Activated T-cell treated with anti-CD3 and anti-CD28 coated beads, Interleukin-2, amount 50 U/mL, for 24 hours (primary cell): ENCODE results near the gene LDLRAD4.

Experiments
- DNase-seq: peaks from one replicate; pipeline ENCODE4 v3.0.0-alpha.2; 2020
- H3K27ac Mint-ChIP-seq: 2 replicates; pipeline ENCODE4 v1.8.0; 2020; ENCODE audit warnings: mild to moderate bottlenecking, mixed read lengths
- H3K27me3 Mint-ChIP-seq: 2 replicates; pipeline ENCODE4 v1.8.0; 2020; ENCODE audit warnings: mixed read lengths
- H3K36me3 Mint-ChIP-seq: 2 replicates; pipeline ENCODE4 v1.8.0; 2020; ENCODE audit warnings: low read depth, mixed read lengths
- H3K4me1 Mint-ChIP-seq: 2 replicates; pipeline ENCODE4 v1.8.0; 2020; ENCODE audit warnings: low read depth, mixed read lengths
- H3K4me3 Mint-ChIP-seq: 2 replicates; pipeline ENCODE4 v1.8.0; 2020; ENCODE audit warnings: mild to moderate bottlenecking, moderate library complexity, mixed read lengths
- H3K9me3 Mint-ChIP-seq: 2 replicates; pipeline ENCODE4 v1.8.0; 2020; ENCODE audit warnings: mixed read lengths

The LDLRAD4 gene

DNA sequence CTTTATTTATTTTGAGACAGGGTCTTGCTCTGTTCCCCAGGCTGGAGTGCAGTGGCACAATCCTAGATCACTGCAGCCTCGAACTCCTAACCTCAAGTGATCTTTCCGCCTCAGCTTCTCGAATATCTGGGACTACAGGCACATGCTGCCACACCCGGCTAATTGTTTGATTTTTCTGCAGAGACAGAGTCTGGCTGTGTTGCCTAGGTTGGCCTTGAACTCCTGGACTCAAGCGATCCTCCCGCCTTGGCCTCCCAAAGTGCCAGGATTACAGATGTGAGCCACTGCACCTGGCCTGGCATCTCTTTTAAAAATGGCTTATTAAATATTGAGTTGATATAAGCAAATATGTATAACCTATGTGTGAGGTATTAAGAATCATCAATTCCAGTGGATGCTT, 298.3 kb downstream of the LDLRAD4 start:
- Mint-ChIP-seq H3K27me3 (no peaks in the 10 kb centered on the region), H3K36me3 (peaks cover 45% of the 10 kb centered on the region), H3K4me1 (peaks cover 25% of the 10 kb centered on the region), H3K9me3 (peaks cover 3% of the 10 kb centered on the region), H3K4me3 (no peak overlapping the region), H3K27ac (no peak overlapping the region)
- DNase-seq, result no peak

DNA sequence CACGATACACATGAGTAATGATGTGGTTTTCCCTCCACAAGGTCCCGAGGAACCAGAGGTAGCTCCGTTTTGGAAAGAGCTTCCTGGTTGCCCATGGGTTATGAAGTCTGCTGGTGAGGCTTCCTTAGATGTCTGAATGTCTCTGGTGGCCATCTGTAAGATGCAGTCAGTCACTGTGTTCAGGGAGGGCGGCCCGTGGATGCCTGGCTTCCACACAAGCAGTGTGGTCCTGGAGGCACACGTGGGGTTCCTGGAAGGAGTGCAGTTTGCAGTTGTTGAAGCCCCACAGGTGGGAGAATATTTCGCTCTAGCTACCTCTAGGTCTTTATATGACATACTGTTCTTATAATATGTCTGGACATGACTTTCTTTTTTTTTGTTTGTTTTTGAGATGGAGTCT, 298.8 kb downstream of the LDLRAD4 start:
- peaks cover 3% of the 10 kb centered on the region for H3K9me3 Mint-ChIP-seq
- H3K27me3 Mint-ChIP-seq, result no peaks in the 10 kb centered on the region
- peaks cover 20% of the 10 kb centered on the region for H3K4me1 Mint-ChIP-seq
- peaks cover 45% of the 10 kb centered on the region for H3K36me3 Mint-ChIP-seq
- H3K4me3 Mint-ChIP-seq, result no peak overlapping the region
- H3K27ac Mint-ChIP-seq, result no peak overlapping the region
- DNase-seq, result no peak

DNA sequence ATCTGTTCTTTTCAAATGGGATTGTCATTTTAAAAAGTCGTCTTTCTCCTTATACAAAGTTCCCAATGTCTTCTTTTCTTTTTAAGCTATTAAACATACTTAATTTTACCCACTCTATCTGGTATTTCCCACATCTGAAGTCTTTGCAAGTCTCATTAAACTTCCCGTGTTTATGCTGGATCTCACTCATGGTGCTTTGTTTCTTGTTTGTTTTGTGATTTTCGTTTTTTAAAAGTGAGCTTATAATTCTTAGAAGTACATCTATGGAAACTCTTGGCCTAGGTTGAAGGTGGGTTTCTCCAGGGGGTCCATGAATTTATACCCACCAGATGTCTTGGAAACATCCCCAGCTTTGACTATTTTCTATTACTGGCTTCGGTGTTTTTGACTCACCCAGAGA, 299.8 kb downstream of the LDLRAD4 start:
- H3K27ac Mint-ChIP-seq, result no peak overlapping the region
- no peaks in the 10 kb centered on the region for H3K27me3 Mint-ChIP-seq
- DNase-seq, result no peak
- H3K36me3 Mint-ChIP-seq, result peaks cover 44% of the 10 kb centered on the region
- H3K4me1 Mint-ChIP-seq, result peaks cover 10% of the 10 kb centered on the region
- no peak overlapping the region for H3K4me3 Mint-ChIP-seq
- peaks cover 3% of the 10 kb centered on the region for H3K9me3 Mint-ChIP-seq

DNA sequence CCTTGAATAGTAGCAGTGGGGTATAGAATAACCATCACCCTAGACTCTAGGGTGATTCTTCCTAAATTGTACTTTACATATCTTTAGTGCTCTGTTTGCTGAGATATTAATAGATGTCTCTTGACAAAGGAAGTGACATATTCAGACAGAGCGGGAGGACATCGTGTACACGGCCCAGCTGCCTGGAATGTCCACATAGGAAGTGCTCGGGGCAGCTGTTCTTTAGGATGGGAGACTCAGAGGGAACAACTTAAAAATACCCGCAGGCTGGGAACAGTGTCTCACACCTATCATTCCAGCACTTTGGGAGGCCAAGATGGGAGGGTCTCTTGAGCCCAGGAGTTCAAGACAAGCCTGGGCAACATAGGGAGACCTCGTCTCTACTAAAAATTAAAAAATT, 301.7 kb downstream of the LDLRAD4 start:
- Mint-ChIP-seq H3K36me3 (peaks cover 41% of the 10 kb centered on the region), H3K27ac (peak overlapping the region; percentile 16)

GRCh38 chr18:13520741-13521140, 302.2 kb downstream of the LDLRAD4 start:
- peaks cover 3% of the 10 kb centered on the region for H3K9me3 Mint-ChIP-seq
- no peaks in the 10 kb centered on the region for H3K27me3 Mint-ChIP-seq
- no peak overlapping the region for H3K27ac Mint-ChIP-seq
- DNase-seq, result no peak
- H3K4me1 Mint-ChIP-seq, result peaks cover 22% of the 10 kb centered on the region
- no peak overlapping the region for H3K4me3 Mint-ChIP-seq
- peaks cover 40% of the 10 kb centered on the region for H3K36me3 Mint-ChIP-seq

More for the DNA sequence above, 301.7 kb downstream of the LDLRAD4 start:
- no peak for DNase-seq
- peaks cover 22% of the 10 kb centered on the region for H3K4me1 Mint-ChIP-seq
- peaks cover 3% of the 10 kb centered on the region for H3K9me3 Mint-ChIP-seq
- H3K27me3 Mint-ChIP-seq, result no peaks in the 10 kb centered on the region
- no peak overlapping the region for H3K4me3 Mint-ChIP-seq

DNA sequence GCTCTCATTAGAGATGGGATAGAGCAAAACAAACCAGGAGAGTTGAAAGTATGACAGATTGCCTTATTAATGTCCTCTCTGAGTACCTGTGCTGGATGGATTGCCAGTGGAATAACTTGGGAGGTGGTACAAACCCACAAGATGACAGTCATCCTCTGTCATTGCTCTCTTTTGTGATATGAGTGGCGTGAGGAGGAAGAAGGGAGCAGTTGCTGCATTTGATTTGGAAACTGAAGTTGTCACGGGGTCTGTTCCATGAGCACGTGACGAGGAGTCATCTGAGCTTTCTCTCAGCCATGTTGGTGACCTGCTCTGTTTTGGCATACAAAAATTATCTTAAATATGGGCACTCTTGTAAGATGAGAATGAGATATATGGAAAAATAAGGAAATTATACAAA, 302.9 kb downstream of the LDLRAD4 start:
- H3K27ac Mint-ChIP-seq, result peak overlapping the region; percentile 19
- DNase-seq, result no peak

DNA sequence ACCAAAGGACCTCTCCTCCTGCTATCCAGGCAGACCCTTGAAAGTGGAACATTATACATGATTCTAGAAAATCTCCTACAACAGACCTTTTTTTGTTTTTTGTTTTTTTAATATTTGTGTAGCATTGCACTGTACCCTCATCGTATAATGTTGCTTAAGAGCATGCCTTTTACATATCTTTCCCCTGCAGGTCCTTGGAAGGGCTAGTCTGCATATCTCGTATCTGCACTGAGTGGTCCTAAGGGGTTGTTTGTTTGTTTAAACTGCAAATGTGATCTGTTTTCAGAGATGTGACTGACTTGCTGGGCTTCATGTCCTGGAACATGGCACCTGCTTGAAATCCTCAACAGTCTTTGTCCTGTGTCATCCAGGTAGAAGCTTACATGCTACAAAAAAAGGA, 303.7 kb downstream of the LDLRAD4 start:
- H3K4me1 Mint-ChIP-seq, result peaks cover 34% of the 10 kb centered on the region
- no peak for DNase-seq
- H3K27ac Mint-ChIP-seq, result no peak overlapping the region
- H3K4me3 Mint-ChIP-seq, result no peak overlapping the region
- peaks cover 3% of the 10 kb centered on the region for H3K9me3 Mint-ChIP-seq
- no peaks in the 10 kb centered on the region for H3K27me3 Mint-ChIP-seq
- H3K36me3 Mint-ChIP-seq, result peaks cover 27% of the 10 kb centered on the region

More for the DNA sequence above, 302.9 kb downstream of the LDLRAD4 start:
- Mint-ChIP-seq H3K9me3 (peaks cover 3% of the 10 kb centered on the region), H3K27me3 (no peaks in the 10 kb centered on the region), H3K36me3 (peaks cover 35% of the 10 kb centered on the region), H3K4me3 (no peak overlapping the region), H3K4me1 (peaks cover 27% of the 10 kb centered on the region)

GRCh38 chr18:13522861-13523660, 304.5 kb downstream of the LDLRAD4 start:
- peaks cover 33% of the 10 kb centered on the region for H3K4me1 Mint-ChIP-seq
- peaks cover 1% of the 10 kb centered on the region for H3K9me3 Mint-ChIP-seq
- DNase-seq, result no peak
- no peaks in the 10 kb centered on the region for H3K27me3 Mint-ChIP-seq
- no peak overlapping the region for H3K27ac Mint-ChIP-seq
- peaks cover 23% of the 10 kb centered on the region for H3K36me3 Mint-ChIP-seq
- no peak overlapping the region for H3K4me3 Mint-ChIP-seq

DNA sequence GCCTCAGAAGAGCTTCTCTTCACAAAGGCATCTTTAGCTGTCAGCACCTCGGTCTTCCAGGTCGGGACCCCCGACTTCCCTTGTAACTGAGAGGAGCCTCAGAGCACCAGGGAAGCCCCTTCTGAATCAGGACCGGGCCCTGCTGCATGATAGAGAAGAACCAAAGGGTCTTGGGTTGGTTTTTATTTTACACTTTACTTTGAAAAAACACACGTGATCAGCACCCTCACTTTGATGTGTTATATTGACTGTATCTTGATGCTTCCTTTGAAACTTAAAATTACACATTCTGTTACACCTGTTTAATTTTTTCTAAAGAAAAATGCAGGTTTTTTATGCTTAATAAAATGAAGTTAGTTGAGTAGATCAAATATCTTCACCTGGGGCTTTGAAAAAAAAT, 305.5 kb downstream of the LDLRAD4 start:
- Mint-ChIP-seq H3K4me3 (no peak overlapping the region), H3K9me3 (no peaks in the 10 kb centered on the region), H3K27ac (peak overlapping the region; percentile 11), H3K36me3 (peaks cover 23% of the 10 kb centered on the region), H3K27me3 (no peaks in the 10 kb centered on the region), H3K4me1 (peaks cover 32% of the 10 kb centered on the region)
- no peak for DNase-seq

GRCh38 chr18:13524811-13525210, 306.3 kb downstream of the LDLRAD4 start:
- H3K9me3 Mint-ChIP-seq, result no peaks in the 10 kb centered on the region
- H3K4me1 Mint-ChIP-seq, result peaks cover 32% of the 10 kb centered on the region
- H3K4me3 Mint-ChIP-seq, result no peak overlapping the region
- no peak for DNase-seq
- peaks cover 23% of the 10 kb centered on the region for H3K36me3 Mint-ChIP-seq
- H3K27ac Mint-ChIP-seq, result no peak overlapping the region
- no peaks in the 10 kb centered on the region for H3K27me3 Mint-ChIP-seq

DNA sequence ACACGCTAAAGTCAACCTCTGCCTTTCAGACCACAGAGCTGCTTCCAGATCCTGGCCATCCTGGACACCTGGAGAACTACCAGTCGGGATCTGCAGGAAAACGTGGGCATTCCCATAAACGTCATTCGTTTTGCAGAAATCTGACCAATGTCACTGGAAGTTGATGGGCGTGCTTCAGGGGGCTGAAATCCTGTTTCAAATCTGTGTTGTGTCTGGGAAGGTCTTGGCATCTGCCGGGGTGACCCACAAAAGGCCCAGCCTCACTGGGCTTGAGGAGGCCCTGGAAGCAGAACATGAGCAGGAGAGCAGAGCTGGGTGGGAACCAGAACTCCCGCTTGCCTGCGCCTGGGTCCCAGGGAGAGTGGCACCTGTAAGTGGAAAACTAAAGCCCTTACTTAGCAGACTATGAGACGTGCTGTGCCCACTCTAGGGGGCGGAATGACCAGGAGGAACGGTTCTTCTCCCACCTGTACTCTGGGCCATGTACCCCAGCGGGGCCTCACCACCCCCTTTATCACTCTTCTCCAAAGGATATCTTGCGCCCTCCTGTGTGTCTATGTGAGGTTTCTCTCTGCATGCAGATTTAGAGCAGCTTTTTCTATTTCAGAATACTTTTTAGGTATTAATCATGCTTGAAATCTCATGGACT, 306.9 kb downstream of the LDLRAD4 start:
- no peak overlapping the region for H3K27ac Mint-ChIP-seq

DNA sequence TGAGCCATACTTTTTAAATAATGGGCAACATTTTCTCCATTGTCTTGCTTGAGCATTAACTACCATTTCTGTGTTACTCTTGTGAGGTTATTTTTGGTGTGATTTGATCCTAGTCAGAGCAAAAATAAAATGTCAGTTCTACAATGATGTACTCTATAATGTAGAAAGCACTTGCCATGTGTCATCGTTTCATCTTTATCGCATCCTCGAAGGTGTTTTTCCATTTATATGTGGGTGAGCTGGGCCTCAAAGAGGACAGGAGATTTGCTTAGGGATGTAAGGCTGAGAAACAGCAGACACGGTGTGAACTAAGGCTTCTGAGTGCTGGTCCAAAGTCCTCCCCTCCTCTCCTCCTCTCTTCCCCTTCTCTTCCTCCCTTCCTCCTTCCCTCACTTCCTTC, 308.0 kb downstream of the LDLRAD4 start:
- no peaks in the 10 kb centered on the region for H3K9me3 Mint-ChIP-seq
- H3K4me1 Mint-ChIP-seq, result peaks cover 26% of the 10 kb centered on the region
- no peak for DNase-seq
- H3K4me3 Mint-ChIP-seq, result no peak overlapping the region
- peak overlapping the region; percentile 10 for H3K27ac Mint-ChIP-seq
- H3K27me3 Mint-ChIP-seq, result no peaks in the 10 kb centered on the region
- H3K36me3 Mint-ChIP-seq, result peaks cover 22% of the 10 kb centered on the region

More for the DNA sequence above, 306.9 kb downstream of the LDLRAD4 start:
- H3K9me3 Mint-ChIP-seq, result no peaks in the 10 kb centered on the region
- no peak overlapping the region for H3K4me3 Mint-ChIP-seq
- peaks cover 22% of the 10 kb centered on the region for H3K36me3 Mint-ChIP-seq
- H3K4me1 Mint-ChIP-seq, result peaks cover 31% of the 10 kb centered on the region
- no peak for DNase-seq
- no peaks in the 10 kb centered on the region for H3K27me3 Mint-ChIP-seq

DNA sequence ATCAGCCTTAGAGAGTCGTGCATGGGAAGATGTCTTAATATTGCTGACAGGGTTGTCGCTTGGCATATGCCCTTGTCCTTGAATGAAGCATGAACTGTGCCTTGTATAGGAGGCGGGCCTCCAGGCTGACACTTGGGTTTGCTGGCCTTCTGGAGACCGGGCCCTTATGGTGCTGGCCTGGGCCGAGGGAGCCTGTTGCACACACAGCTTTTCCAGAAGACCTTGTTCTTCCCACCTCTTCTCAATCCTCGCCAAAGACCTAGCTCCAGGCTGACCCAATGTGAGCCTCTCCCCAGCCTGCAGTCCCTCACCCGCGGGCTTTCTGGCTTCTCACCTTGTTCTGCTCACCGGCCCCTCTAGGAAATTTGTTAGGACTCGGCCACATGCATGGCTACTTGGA, 308.7 kb downstream of the LDLRAD4 start:
- DNase-seq, result no peak
- H3K9me3 Mint-ChIP-seq, result no peaks in the 10 kb centered on the region
- no peak overlapping the region for H3K4me3 Mint-ChIP-seq
- peaks cover 22% of the 10 kb centered on the region for H3K36me3 Mint-ChIP-seq
- peaks cover 27% of the 10 kb centered on the region for H3K4me1 Mint-ChIP-seq
- H3K27me3 Mint-ChIP-seq, result no peaks in the 10 kb centered on the region
- peak overlapping the region; percentile 4 for H3K27ac Mint-ChIP-seq

GRCh38 chr18:13527730-13528129, 309.2 kb downstream of the LDLRAD4 start:
- Mint-ChIP-seq H3K4me3 (no peak overlapping the region), H3K36me3 (peaks cover 22% of the 10 kb centered on the region), H3K4me1 (peaks cover 27% of the 10 kb centered on the region), H3K27ac (no peak overlapping the region), H3K27me3 (no peaks in the 10 kb centered on the region), H3K9me3 (no peaks in the 10 kb centered on the region)
- DNase-seq, result no peak

GRCh38 chr18:13528739-13529392, 310.3 kb downstream of the LDLRAD4 start:
- no peak for DNase-seq
- Mint-ChIP-seq H3K27ac (peak overlapping the region; percentile 48), H3K36me3 (peaks cover 22% of the 10 kb centered on the region), H3K4me3 (no peak overlapping the region), H3K27me3 (no peaks in the 10 kb centered on the region), H3K4me1 (peaks cover 33% of the 10 kb centered on the region), H3K9me3 (no peaks in the 10 kb centered on the region)
